ENCODE data around the gene HSPA1L.

Gene HSPA1L

GRCh38 chr6:31780507-31781243, 34.4 kb downstream of the HSPA1L start:
- H3K36me3 ChIP-seq (ENCODE audit: control insufficient read depth in 4 of 4, insufficient read depth in 4 of 4, low read length in 3 of 4): peaks cover 9 to 73% (median 62%) of the 10 kb centered on the region in 4 experiments
- H3K4me3 ChIP-seq (ENCODE audit: control insufficient read depth in 1 of 7, extremely low read depth in 1 of 7, insufficient read depth in 4 of 7, low read depth in 2 of 7, low read length in 6 of 7): no peak overlapping the region
- POLR2A ChIA-PET: no interaction called here

DNA sequence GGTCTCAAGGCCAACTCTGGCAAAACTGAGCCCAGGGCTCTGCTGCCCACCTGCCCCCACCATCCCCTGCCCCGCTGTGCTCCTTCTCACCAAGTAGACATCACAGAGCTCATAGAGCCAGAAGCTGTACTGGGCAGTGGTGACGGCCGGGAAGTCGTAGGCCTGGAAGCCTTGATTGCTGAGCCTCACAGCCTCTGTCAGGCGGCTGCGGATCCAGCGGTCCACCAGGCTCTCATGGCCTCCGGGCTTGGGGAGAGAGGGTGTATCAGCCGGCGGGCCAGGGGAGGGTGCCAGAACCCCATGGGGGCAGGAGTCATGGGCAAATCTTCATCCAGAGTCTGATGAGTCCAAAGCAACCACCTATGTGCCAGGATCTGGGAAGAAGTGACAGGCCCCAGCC, 35.2 kb downstream of the HSPA1L start:
- Histone ChIP-seq H3K27me3 (replicated peaks in 2 of 5; ENCODE audit: control insufficient read depth in 4 of 5, insufficient read depth in 5 of 5, low read length in 4 of 5) (no peaks in the 10 kb centered on the region), H3K4me3 (ENCODE audit: control insufficient read depth in 1 of 7, extremely low read depth in 1 of 7, insufficient read depth in 4 of 7, low read depth in 2 of 7, low read length in 6 of 7) (no peak overlapping the region), H3K4me1 (ENCODE audit: control extremely low read depth in 1 of 4, control insufficient read depth in 4 of 4, insufficient read depth in 4 of 4, low read length in 3 of 4) (peaks cover 0 to 27% (median 17%) of the 10 kb centered on the region in 4 experiments), H3K36me3 (ENCODE audit: control insufficient read depth in 4 of 4, insufficient read depth in 4 of 4, low read length in 3 of 4) (peaks cover 8 to 66% (median 56%) of the 10 kb centered on the region in 4 experiments), H3K9me3 (ENCODE audit: control extremely low read depth in 1 of 5, control insufficient read depth in 4 of 5, insufficient read depth in 2 of 5, low read depth in 1 of 5, low read length in 4 of 5) (no peaks in the 10 kb centered on the region), H3K27ac (ENCODE audit: insufficient read depth in 1 of 2, low read depth in 1 of 2, low read length in 2 of 2, poor library complexity in 1 of 2, severe bottlenecking in 2 of 2) (no peak overlapping the region)
- DNase-seq: no peak
- 99% methylated on average over 9 of the region's 10 CpGs for WGBS (ENCODE audit: insufficient coverage)
- CTCF ChIA-PET: interaction anchor here (0.7 to 2.6 kb wide), 5 partner anchors 10 to 54 kb away, joined by 3 to 9 read pairs (median 3); no protein-coding TSS in a partner anchor
- POLR2A ChIA-PET: no interaction called here

More at GRCh38 chr6:31780507-31781243, 34.4 kb downstream of the HSPA1L start:
- 97% methylated on average over 15 of the region's 20 CpGs for WGBS (ENCODE audit: insufficient coverage)
- Histone ChIP-seq H3K27ac (ENCODE audit: insufficient read depth in 1 of 2, low read depth in 1 of 2, low read length in 2 of 2, poor library complexity in 1 of 2, severe bottlenecking in 2 of 2) (no peak overlapping the region), H3K27me3 (replicated peaks in 2 of 5; ENCODE audit: control insufficient read depth in 4 of 5, insufficient read depth in 5 of 5, low read length in 4 of 5) (no peaks in the 10 kb centered on the region), H3K4me1 (ENCODE audit: control extremely low read depth in 1 of 4, control insufficient read depth in 4 of 4, insufficient read depth in 4 of 4, low read length in 3 of 4) (peaks cover 0 to 24% (median 17%) of the 10 kb centered on the region in 4 experiments), H3K9me3 (ENCODE audit: control extremely low read depth in 1 of 5, control insufficient read depth in 4 of 5, insufficient read depth in 2 of 5, low read depth in 1 of 5, low read length in 4 of 5) (no peaks in the 10 kb centered on the region)
- no peak for DNase-seq
- CTCF ChIA-PET: interaction anchor here (0.7 to 2.6 kb wide), 4 partner anchors 11 to 69 kb away, joined by 3 to 9 read pairs (median 3); no protein-coding TSS in a partner anchor

- H3K36me3 ChIP-seq (ENCODE audit: control insufficient read depth in 4 of 4, insufficient read depth in 4 of 4, low read length in 3 of 4): peaks cover 4 to 59% (median 50%) of the 10 kb centered on the region in 4 experiments
- no peak for DNase-seq
- CTCF ChIA-PET: interaction anchor here (0.7 to 2.6 kb wide), 8 partner anchors 10 to 61 kb away, joined by 3 to 9 read pairs (median 3); partner anchors contain the start of gene MPIG6B
- H3K4me3 ChIP-seq (ENCODE audit: control insufficient read depth in 1 of 7, extremely low read depth in 1 of 7, insufficient read depth in 4 of 7, low read depth in 2 of 7, low read length in 6 of 7): no peak overlapping the region
- POLR2A ChIA-PET: no interaction called here
- peaks cover 0 to 27% (median 17%) of the 10 kb centered on the region in 4 experiments for H3K4me1 ChIP-seq (ENCODE audit: control extremely low read depth in 1 of 4, control insufficient read depth in 4 of 4, insufficient read depth in 4 of 4, low read length in 3 of 4)
- 98% methylated on average over 36 of the region's 43 CpGs for WGBS (ENCODE audit: insufficient coverage)
- H3K9me3 ChIP-seq (ENCODE audit: control extremely low read depth in 1 of 5, control insufficient read depth in 4 of 5, insufficient read depth in 2 of 5, low read depth in 1 of 5, low read length in 4 of 5): no peaks in the 10 kb centered on the region
- H3K27ac ChIP-seq (ENCODE audit: insufficient read depth in 1 of 2, low read depth in 1 of 2, low read length in 2 of 2, poor library complexity in 1 of 2, severe bottlenecking in 2 of 2): no peak overlapping the region
- H3K27me3 ChIP-seq (replicated peaks in 2 of 5; ENCODE audit: control insufficient read depth in 4 of 5, insufficient read depth in 5 of 5, low read length in 4 of 5): no peaks in the 10 kb centered on the region
These were observed 35.8 kb downstream of the HSPA1L start for GRCh38 chr6:31778999-31779885.

DNA sequence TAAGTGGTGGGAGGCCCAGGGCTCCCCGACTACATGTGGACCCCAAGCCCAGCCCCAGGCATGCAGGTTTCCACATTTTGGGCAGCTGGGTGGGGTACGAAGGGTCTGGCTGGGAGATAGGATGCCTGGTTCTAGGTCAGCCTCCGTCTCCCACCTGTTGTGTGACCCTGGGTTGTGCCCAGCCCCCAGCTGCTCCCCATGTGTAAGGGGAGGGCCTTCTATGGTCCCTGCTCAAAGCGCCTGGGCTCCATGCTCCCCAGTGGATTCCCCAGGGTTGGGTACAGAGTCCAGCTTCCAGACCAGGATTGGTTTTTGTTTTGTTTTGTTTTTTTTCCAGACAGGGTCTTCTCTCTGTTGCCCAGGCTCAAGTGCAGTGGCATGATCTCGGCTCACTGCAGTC, 36.9 kb downstream of the HSPA1L start:
- Histone ChIP-seq H3K4me3 (ENCODE audit: control insufficient read depth in 1 of 7, extremely low read depth in 1 of 7, insufficient read depth in 4 of 7, low read depth in 2 of 7, low read length in 6 of 7) (no peak overlapping the region), H3K36me3 (ENCODE audit: control insufficient read depth in 4 of 4, insufficient read depth in 4 of 4, low read length in 3 of 4) (peaks cover 2 to 53% (median 43%) of the 10 kb centered on the region in 4 experiments), H3K27ac (ENCODE audit: insufficient read depth in 1 of 2, low read depth in 1 of 2, low read length in 2 of 2, poor library complexity in 1 of 2, severe bottlenecking in 2 of 2) (no peak overlapping the region), H3K4me1 (ENCODE audit: control extremely low read depth in 1 of 4, control insufficient read depth in 4 of 4, insufficient read depth in 4 of 4, low read length in 3 of 4) (peaks cover 0 to 27% (median 17%) of the 10 kb centered on the region in 4 experiments), H3K27me3 (replicated peaks in 2 of 5; ENCODE audit: control insufficient read depth in 4 of 5, insufficient read depth in 5 of 5, low read length in 4 of 5) (no peaks in the 10 kb centered on the region), H3K9me3 (ENCODE audit: control extremely low read depth in 1 of 5, control insufficient read depth in 4 of 5, insufficient read depth in 2 of 5, low read depth in 1 of 5, low read length in 4 of 5) (no peaks in the 10 kb centered on the region)
- no peak for DNase-seq
- POLR2A ChIA-PET: no interaction called here
- CTCF ChIA-PET: interaction anchor here (1.1 to 2.6 kb wide), 9 partner anchors 8 to 63 kb away, joined by 3 to 9 read pairs (median 5); partner anchors contain the start of genes LY6G6D, MPIG6B, MSH5 and VARS1
- WGBS (ENCODE audit: insufficient coverage): 96% methylated on average over 4 of the region's 5 CpGs

DNA sequence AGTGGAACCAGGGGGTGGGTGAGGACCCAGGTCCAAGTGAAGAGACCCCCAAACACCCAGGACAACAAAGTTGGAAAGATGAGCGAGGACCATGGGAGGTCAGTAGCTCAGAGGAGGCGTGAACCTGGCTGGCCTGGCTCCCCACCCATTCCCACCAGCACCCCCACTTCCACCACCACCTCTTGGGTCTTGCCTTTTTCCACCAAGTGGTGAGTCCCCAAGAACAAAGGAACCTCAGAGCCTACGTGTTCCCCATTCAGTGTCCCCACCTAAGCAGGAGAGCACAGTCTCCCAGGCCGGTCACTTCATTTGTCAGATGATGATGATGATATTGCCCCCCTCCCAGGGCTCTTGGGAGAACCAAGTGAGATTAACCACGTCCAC, 37.4 kb downstream of the HSPA1L start:
- ChIA-PET CTCF (interaction anchor here (0.6 to 2.6 kb wide), 9 partner anchors 8 to 63 kb away, joined by 3 to 9 read pairs (median 5); partner anchors contain the start of genes LY6G6D, MPIG6B, MSH5 and VARS1), POLR2A (interaction anchor here (0.9 to 1.0 kb wide), 2 partner anchors 29 to 38 kb away, joined by 3 to 4 read pairs; partner anchors contain the start of genes LSM2 and MSH5)
- no peaks in the 10 kb centered on the region for H3K9me3 ChIP-seq (ENCODE audit: control extremely low read depth in 1 of 5, control insufficient read depth in 4 of 5, insufficient read depth in 2 of 5, low read depth in 1 of 5, low read length in 4 of 5)
- peak overlapping the region in 1 of 2 experiments; percentile 70 for H3K27ac ChIP-seq (ENCODE audit: insufficient read depth in 1 of 2, low read depth in 1 of 2, low read length in 2 of 2, poor library complexity in 1 of 2, severe bottlenecking in 2 of 2)
- H3K4me3 ChIP-seq (ENCODE audit: control insufficient read depth in 1 of 7, extremely low read depth in 1 of 7, insufficient read depth in 4 of 7, low read depth in 2 of 7, low read length in 6 of 7): no peak overlapping the region
- WGBS (ENCODE audit: insufficient coverage): 100% methylated on average over 1 of the region's 5 CpGs
- H3K4me1 ChIP-seq (ENCODE audit: control extremely low read depth in 1 of 4, control insufficient read depth in 4 of 4, insufficient read depth in 4 of 4, low read length in 3 of 4): peaks cover 0 to 32% (median 17%) of the 10 kb centered on the region in 4 experiments
- no peak for DNase-seq
- no peaks in the 10 kb centered on the region for H3K27me3 ChIP-seq (replicated peaks in 2 of 5; ENCODE audit: control insufficient read depth in 4 of 5, insufficient read depth in 5 of 5, low read length in 4 of 5)
- peaks cover 2 to 49% (median 38%) of the 10 kb centered on the region in 4 experiments for H3K36me3 ChIP-seq (ENCODE audit: control insufficient read depth in 4 of 4, insufficient read depth in 4 of 4, low read length in 3 of 4)

GRCh38 chr6:31776989-31777666, 38.0 kb downstream of the HSPA1L start, which contains the start of gene VWA7:
TSS of gene VWA7 (minus strand) at chr6:31777328. CDS start at chr6:31776779, 549 bp downstream.
- Histone ChIP-seq H3K4me3 (ENCODE audit: control insufficient read depth in 1 of 7, extremely low read depth in 1 of 7, insufficient read depth in 4 of 7, low read depth in 2 of 7, low read length in 6 of 7) (peak within 1 kb of the TSS in 4 of 7 experiments; percentile 5 to 60 (median 26)), H3K27me3 (replicated peaks in 2 of 5; ENCODE audit: control insufficient read depth in 4 of 5, insufficient read depth in 5 of 5, low read length in 4 of 5) (no peaks in the 10 kb centered on the region), H3K9me3 (ENCODE audit: control extremely low read depth in 1 of 5, control insufficient read depth in 4 of 5, insufficient read depth in 2 of 5, low read depth in 1 of 5, low read length in 4 of 5) (no peaks in the 10 kb centered on the region), H3K4me1 (ENCODE audit: control extremely low read depth in 1 of 4, control insufficient read depth in 4 of 4, insufficient read depth in 4 of 4, low read length in 3 of 4) (peaks cover 0 to 35% (median 19%) of the 10 kb centered on the region in 4 experiments), H3K27ac (ENCODE audit: insufficient read depth in 1 of 2, low read depth in 1 of 2, low read length in 2 of 2, poor library complexity in 1 of 2, severe bottlenecking in 2 of 2) (peak within 1 kb of the TSS in 1 of 2 experiments; percentile 70), H3K36me3 (ENCODE audit: control insufficient read depth in 4 of 4, insufficient read depth in 4 of 4, low read length in 3 of 4) (peaks cover 2 to 44% (median 34%) of the 10 kb centered on the region in 4 experiments)
- ChIA-PET POLR2A (interaction anchor here (0.9 to 1.0 kb wide), 3 partner anchors 30 to 41 kb away, joined by 3 to 4 read pairs (median 3); partner anchors contain the start of genes CLIC1, LSM2 and MSH5), CTCF (interaction anchor here (0.6 to 2.6 kb wide), 7 partner anchors 8 to 62 kb away, joined by 3 to 9 read pairs (median 5); partner anchors contain the start of genes LY6G6D and MSH5)
- 3% methylated on average over 5 of the region's 15 CpGs for WGBS (ENCODE audit: insufficient coverage)
- DNase-seq: peak; percentile 77 to 91 (median 90)
